K562 (cell line): ENCODE results near the gene IP6K2.

Source experiments
- ARID3B ChIP-seq: fragments of 250-450 bp; sonication (Bioruptor Pico); IDR thresholded peaks from 2 replicates; pipeline ENCODE4 v1.4.0; 2020; ENCODE audit warnings: borderline replicate concordance
- CGGBP1 ChIP-seq: fragments of 250-450 bp; sonication (Bioruptor Pico); IDR thresholded peaks from 2 replicates; pipeline ENCODE4 v1.9.0; 2021; ENCODE audit warnings: mild to moderate bottlenecking
- CHD7 ChIP-seq: fragments of 200-600 bp; sonication (generic); IDR thresholded peaks from one replicate; pipeline ENCODE4 v1.6.1; 2012; ENCODE audit warnings: mild to moderate bottlenecking, low read depth, low read length, inconsistent platforms
- MXI1 ChIP-seq: IDR thresholded peaks from 2 replicates; pipeline ENCODE4 v1.6.1; 2011; ENCODE audit warnings: low read depth, mild to moderate bottlenecking, improper control_type of control experiment, low read length
- ZNF785 ChIP-seq: fragments of 250-450 bp; sonication (Bioruptor Pico); IDR thresholded peaks from 2 replicates; pipeline ENCODE4 v1.4.0; 2020; ENCODE audit warnings: mild to moderate bottlenecking

- TF ChIP-seq CGGBP1 (no peak), MXI1 (no peak), ZNF785 (CRISPR knock-in tag) (no peak), CHD7 (no peak), ARID3B (CRISPR knock-in tag) (no peak)
These were observed 38.2 kb downstream of the IP6K2 start for GRCh38 chr3:48678566-48679380.
